ENCODE measurements around the gene HERPUD1.
"Not testable (repeated sequence)": the region's sequence is repeated elsewhere in the genome, so short reads cannot be mapped to it uniquely, and the experiment has no call there.

HERPUD1 gene

DNA sequence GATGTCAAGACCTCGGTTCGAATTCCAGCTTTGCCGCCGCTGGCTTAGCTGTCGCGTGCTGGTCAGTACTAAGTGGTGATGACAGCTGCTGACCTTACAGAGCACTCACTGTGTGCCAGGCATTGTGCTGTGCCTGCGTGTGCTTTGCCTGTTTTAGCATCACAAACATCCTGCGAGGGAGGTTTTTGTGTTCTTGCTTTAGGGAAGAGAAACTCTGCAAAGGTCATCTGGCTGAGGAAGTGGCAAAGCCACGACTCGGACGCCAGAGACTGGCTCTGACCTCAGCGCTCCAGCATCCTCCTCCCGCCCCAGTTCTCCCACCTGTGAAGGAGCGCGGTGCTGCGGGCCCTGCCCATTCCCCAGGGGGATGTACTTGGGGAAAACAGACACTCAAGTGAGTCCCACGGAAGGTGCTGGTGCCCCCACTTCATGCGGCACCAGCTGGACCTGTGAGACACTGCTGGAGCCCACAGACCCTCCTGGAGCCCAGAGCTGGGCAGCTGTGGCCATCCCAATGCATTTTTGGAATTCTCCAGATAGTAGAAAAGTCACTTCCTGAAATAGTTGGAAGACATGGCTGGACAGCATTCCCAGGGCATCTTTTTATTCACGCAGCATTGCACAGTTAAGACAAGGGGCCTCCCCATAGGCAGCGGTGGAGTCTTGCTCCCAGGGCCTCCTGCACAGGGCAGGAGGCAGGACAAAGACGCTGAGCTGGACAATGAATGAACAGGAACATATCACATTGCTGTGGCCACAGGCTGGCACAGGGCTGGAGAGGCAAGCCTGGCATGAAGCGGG, 20.0 kb upstream of the HERPUD1 start:
- DNase-seq = no peak

- DNase-seq = no peak
Observed at GRCh38 chr16:56912746-56913708, 18.9 kb upstream of the HERPUD1 start.

DNA sequence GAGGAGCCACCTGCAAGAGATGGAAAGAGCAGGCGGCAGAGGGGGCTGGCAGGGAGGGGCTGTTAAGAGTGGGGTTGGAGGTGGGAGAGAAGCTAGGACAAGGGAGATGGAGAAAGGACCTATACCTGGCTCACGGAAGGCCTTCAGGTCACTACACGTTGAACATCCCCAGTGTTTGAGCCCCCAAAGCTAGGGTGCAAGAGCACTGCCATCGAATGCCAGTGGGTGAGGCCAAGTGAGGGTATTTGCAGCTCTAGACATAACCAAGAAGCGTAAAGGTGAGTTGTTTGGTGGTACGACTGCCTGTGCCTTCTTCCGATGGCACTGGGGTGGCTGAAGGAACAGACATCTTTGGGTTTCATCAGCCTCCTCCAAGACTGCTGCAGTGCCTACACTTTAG, 17.0 kb upstream of the HERPUD1 start:
- DNase-seq = no peak

DNA sequence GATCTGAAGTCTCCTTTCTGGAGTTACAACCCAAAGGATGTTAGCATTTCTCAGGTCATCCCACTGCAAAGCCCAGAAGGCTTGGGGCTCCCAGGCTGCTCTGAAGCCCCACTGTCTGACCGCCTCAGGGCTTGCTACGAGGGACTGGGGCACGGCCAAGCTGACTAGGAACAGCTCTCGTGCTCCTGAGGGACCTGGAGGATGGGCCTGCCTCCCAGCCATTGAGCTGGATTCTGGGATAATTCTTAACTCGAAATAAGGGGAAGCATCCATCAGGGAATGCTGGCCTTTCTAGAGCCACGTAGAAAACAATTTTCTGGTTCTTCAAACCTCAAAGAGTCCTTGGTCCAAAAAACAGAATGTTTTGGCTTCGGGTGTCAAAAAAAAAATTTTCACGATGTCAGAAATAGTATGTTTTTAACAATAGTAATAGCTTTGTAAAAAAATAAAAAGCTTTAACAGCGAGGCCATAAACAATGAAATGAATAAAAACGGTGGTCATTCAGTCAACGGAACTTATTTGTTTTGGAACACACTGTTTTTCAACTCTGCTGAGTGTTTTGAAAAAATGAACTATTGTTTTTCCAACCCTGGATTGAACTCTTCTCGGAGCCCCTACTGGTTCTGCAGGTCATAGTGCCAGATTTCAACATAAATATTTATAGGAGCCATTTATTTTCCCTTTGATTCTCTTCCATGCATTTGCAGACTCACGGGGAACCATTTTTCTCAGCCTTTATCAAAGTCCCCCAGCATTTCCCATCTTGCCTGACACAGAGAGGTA, 16.4 kb upstream of the HERPUD1 start:
- no peak for DNase-seq

DNA sequence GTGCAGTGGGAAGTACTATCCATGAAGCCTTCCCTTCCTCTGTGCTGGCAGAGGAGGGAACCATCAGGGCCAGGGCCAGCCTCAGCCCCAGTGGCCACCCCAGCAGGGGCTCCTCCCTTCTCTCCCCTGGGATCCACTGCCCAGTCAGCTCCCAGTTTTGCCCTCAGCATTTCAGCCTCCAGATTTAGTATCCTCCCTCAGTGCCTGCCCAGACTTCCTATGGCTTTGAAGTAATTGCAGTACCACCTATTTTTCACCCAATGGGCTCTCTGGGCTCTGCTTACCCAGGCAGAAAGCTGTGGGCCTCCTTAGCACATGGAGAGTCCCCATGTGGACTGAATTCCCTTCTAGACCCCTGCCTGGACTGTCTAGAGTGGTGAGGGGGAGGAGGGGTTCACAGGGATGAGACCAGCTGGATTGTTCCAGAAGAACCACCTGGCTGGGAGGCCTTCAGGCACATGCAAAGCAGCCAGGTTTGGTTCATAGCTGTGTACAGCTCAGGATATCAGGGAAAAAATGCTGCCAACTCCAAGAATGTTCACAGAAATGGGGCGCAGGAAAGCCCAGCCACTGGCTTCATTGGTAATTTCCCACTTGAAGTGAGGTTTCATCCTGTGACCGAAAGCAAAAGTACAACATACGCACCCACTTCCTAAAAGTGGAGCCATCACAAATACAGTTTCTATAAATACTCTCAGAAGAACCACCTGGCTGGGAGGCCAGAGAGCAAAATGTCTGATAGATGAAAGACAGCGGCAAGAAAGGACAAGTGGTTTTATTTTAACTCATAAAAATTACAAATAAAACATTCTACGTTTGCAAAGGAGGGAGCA, 15.2 kb upstream of the HERPUD1 start:
- DNase-seq = no peak

DNA sequence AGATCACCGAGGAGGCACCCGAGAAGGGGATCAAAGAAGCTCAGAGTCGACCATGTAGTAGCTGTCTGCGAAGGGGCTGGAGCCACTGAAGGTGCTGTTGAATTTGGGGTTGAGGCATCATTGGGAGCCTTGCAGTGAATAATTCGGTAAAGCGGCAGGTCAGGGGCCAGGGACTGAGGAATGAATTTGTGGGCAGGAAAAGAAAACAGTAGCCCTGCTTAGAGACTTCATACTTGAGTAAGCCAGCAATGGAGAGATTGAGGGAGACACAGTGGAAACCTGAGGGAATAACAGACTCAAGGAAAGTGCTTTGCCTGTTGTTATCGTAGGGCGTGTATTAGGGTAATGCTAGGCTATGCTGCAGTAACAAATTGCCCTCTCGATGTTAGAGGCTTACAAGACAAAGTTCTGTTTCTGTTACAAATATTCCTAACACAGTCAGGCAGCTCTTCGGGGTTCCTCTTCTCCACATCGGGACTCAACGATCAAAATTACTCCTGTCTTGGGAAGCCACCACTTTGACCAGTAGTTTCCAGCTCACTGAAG, 13.4 kb upstream of the HERPUD1 start:
- no peak for DNase-seq

DNA sequence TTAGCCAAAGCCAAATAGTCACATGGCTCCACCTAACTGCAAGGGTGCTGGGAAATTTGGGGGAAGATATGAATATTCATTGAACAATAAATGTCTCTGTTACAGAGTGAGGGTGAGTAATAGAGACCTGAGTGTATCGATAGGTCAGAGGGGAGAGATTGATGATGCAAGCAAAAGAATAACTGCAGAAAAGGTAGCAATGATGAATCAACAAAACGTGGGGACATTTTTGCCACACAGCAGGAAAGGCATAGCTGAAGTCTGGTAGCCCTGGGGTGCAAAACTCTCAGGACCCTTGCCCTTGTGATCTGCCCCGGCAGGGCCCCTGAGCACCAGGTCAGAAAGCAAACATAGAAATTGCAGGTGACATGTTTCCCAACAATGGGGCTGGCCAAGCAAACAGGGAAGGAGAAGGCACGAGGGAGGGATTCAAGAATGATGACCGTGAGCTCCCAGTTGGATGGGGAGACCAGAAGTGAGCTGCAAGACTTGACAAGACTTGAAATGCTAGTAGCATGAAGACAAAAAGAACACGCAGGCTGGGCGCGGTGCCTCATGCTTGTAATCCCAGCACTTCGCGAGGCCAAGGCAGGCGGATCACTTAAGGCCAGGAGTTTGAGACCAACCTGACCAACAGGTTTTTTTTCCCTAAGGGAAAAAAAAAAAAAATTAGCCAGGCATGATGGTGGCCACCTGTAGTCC, 12.7 kb upstream of the HERPUD1 start:
- no peak for DNase-seq

- no peak for DNase-seq
Observed at GRCh38 chr16:56921571-56921970, 10.4 kb upstream of the HERPUD1 start.

DNA sequence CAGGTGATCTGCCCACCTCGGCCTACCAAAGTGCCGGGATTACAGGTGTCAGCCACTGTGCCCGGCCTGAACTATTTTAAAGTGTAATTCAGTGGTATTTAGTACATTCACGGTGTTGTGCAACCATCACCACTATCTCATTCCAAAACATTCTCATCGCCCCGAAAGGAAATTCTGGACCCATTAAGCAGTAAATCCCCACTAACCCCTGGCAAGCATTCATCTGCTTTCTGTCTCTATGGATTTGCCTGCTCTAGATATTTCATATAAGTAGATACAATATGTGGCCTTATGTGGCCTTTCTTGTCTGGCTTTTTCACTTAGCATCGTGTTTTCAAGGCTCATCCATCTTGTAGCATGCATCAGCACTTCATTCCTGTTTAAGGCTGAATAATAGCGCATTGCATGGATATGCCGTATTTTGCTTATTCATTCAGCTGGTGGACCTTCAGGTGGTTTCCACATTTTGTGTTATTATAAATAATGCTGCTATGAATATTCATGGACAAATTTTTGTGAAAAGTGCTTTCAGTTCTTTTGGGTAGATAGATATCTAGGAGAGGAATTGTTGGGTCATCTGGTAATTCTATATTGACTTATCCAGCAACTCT, 8.4 kb upstream of the HERPUD1 start:
- DNase-seq = no peak

DNA sequence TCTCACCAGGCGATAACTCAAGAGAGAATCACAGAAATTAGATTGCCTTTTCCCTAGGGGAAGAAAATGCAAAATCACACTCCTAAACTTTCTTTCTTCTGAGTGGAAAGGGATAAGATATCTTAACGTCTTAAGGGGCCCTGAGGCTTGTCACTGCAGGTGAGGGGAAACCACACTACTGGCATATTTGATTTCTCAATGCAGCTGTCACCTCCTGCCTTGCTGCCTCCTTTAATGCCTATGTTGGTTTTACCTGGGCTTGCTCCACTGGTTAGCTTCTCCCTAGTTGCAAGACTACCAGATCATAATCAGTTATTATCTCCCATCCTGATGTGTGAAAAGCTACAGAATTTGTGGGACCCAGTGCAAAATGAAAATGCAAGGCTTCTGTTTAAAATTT, 4.5 kb upstream of the HERPUD1 start:
- no peak for DNase-seq

DNA sequence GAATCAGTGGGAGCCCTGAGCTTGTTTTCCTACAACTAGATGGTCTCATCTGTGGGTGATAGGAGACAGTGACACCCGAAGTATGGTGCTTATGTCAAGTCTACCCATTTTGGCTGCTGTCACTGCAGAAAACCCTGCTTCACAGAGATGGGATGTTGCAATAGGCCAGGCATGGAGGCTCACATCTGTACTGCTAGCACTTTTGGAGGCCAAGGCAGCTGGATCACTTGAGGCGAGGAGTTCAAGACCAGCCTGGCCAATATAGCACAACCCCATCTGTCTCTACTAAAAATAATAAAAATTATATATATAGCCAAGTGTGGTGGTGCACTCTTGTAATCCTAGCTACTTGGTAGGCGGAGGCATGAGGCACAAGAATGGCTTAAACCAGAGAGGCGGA, 2.3 kb upstream of the HERPUD1 start:
- DNase-seq = no peak

DNA sequence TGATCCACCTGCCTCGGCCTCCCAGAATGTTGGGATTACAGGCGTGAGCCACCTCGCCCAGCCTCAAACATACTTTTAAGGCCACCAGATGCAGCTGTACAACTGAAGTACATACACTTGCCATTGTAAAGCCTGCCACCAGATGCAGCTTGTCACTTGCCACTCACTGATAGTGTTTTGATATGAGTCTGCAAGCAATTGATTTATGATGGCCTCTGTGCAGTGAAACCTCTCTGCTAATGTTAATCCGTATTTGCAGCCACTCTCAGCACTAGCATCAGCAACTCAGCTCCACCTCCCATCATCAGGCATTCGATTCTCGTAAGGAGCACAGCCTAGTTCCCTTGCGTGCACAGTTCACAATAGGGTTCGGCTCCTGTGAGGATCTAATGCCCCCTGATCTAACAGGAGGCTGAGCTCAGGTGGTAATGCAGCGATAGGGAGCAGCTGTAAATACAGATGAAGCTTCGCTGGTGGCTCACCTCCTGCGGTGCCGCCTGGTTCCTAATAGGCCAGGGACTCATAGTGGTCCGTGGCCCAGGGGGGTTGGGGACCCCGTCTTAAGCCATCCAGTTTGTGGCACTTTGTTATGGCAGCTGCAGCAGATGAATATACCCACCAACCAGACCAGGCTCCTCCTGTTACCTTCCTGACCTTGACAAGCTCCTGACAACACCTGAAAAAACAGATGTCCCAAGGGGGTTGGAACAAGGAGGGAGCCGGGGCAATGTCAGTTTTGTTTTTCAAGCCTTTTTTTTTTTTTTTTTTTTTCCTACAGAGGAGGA, 1.3 kb upstream of the HERPUD1 start:
- no peak for DNase-seq

DNA sequence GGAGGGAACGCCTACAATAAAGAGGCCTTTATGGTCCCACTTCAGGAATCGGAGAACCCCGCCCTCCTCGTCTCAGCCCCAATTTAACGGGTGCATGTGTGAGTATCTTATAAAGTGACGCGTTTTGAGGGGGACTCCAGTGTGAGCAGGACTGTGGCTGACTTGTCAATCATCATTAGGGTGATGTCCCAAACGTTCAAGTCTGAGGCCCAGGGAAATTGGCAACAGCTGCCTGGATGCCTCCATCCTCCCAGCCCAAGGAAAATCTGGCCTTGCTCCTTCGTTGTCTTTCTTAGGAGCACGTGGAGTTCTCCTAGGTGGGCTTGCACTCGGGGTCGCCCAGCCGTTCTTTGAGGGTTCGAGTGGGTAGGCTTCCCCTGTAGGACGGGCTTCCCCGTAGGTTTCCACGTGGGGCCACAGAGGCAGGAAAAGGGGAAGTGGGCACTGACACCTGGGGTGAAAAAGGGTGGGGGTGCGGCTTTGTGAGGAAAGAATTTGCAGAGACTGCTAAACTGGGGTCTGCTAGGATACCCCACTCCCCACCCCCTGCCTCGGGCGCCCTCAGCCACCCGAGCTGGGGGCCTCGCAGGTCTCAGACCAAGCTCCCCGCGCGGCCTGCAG, 561 bp upstream of the HERPUD1 start:
- no peak for DNase-seq

- DNase-seq = peak; percentile 20
Observed at GRCh38 chr16:56932721-56933619, 1.0 kb downstream of the HERPUD1 start.

DNA sequence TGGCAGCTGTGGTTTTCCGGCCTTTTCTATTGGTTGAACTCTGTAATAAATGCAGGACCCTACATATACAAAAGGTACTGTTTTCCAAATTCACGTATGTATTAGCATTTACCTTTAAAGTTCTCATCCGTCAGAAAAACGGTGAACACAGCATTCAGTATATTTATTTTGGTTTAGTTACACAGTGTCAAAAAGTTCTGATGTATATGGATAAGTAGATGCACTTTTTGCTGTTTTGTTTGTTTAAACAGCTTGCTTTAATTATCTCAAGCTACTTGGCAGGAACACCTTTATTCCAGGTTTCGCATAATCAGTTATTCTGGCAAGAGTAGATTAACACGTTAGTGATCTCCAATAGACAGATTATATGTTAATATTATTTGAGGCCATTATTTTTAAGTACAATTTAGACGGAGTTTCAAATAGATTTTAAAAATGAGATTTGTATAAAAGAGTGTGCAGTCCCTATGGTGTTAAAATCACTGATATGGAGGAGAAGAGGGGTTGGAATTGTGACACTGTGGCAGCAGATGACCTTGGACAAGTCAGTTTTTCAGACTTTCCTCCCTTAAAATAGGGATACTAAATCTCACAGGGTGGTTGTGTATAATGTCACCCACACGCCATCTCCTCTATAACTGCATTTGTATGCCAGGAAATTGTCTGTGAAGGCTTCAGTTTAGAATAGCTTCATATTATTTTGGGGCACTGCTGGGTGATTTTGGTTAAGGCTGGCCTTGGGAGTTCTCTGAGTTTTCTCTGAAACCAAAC, 2.1 kb downstream of the HERPUD1 start:
- no peak for DNase-seq

- not testable (repeated sequence) for DNase-seq
Observed at GRCh38 chr16:56934599-56935145, 2.7 kb downstream of the HERPUD1 start.

- no peak for DNase-seq
Observed at GRCh38 chr16:56935201-56935600, 3.3 kb downstream of the HERPUD1 start.

All from activated CD4-positive, alpha-beta T cell treated with anti-CD3 and anti-CD28 coated beads, Interleukin-2, amount 50 U/mL, for 1 hour (primary cell).